Measurements from ENCODE around the gene PBLD.
"Not testable (repeated sequence)": the region's sequence is repeated elsewhere in the genome, so short reads cannot be mapped to it uniquely, and the experiment has no call there.

DNA sequence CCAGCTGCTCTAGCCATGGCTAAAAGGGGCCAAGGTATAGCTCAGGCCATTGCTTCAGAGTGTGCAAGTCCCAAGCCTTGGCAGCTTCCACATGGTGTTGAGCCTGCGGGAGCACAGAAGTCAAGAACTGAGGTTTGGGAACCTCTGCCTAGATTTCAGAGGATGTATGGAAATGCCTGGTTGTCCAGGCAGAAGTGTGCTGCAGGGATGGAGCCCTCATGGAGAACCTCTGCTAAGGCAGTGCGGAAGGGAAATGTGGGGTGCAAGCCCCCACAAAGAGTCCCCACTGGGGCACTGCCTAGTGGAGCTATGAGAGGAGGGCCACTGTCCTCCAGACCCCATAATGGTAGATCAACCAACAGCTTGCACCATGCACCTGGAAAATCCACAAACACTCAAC is 54.9 kb downstream of the PBLD start:
- TF ChIP-seq EZH2 (optimal IDR thresholded peaks at IDR 0.05; ENCODE audit: low read depth, low read length), result not testable (repeated sequence)
- TF ChIP-seq, protein P1, sequence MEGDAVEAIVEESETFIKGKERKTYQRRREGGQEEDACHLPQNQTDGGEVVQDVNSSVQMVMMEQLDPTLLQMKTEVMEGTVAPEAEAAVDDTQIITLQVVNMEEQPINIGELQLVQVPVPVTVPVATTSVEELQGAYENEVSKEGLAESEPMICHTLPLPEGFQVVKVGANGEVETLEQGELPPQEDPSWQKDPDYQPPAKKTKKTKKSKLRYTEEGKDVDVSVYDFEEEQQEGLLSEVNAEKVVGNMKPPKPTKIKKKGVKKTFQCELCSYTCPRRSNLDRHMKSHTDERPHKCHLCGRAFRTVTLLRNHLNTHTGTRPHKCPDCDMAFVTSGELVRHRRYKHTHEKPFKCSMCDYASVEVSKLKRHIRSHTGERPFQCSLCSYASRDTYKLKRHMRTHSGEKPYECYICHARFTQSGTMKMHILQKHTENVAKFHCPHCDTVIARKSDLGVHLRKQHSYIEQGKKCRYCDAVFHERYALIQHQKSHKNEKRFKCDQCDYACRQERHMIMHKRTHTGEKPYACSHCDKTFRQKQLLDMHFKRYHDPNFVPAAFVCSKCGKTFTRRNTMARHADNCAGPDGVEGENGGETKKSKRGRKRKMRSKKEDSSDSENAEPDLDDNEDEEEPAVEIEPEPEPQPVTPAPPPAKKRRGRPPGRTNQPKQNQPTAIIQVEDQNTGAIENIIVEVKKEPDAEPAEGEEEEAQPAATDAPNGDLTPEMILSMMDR (IDR thresholded peaks at IDR 0.05; ENCODE audit: low read length), result not testable (repeated sequence)
